ENCODE results near the gene PAX5. TPM values are rescaled to one million over a fixed set of nuclear protein-coding genes. Genes with fewer than 3 reads are reported as not detected.
"Not testable (repeated sequence)": the region's sequence is repeated elsewhere in the genome, so short reads cannot be mapped to it uniquely, and the experiment has no call there.

Gene PAX5
- total RNA-seq, 3 donors from 2014 or later (not counting 1 experiment from before 2014, with no cell fraction given): 1.3 to 2.1 (median 2.0) TPM

GRCh38 chr9:36870960-36871359 is 163.1 kb downstream of the PAX5 start:
- H3K9me3 Mint-ChIP-seq: no peaks in the 10 kb centered on the region
- H3K4me3 ChIP-seq (ENCODE audit: low read length): no peak overlapping the region
- intact Hi-C loops (cut with micrococcal nuclease): loop anchor here (5.0 kb wide), 1 partner anchor 516 kb away; no protein-coding TSS in a partner anchor
- no peaks in the 10 kb centered on the region for H3K36me3 ChIP-seq (ENCODE audit: control insufficient read depth, insufficient read depth, low read length)
- TF ChIP-seq CTCF (IDR thresholded peaks at IDR 0.05): no peak
- DNase-seq: no peak
- no peaks in the 10 kb centered on the region for H3K36me3 Mint-ChIP-seq
- H3K4me1 Mint-ChIP-seq: peaks cover 0 to 5% of the 10 kb centered on the region in 2 donors
- ATAC-seq: no peak
- no peaks in the 10 kb centered on the region for H3K27me3 ChIP-seq (ENCODE audit: control insufficient read depth, insufficient read depth, low read length)
- no peak overlapping the region for H3K4me3 Mint-ChIP-seq
- no peak overlapping the region for H3K27ac ChIP-seq (ENCODE audit: low read length)
- no peaks in the 10 kb centered on the region for H3K9me3 ChIP-seq (ENCODE audit: control insufficient read depth, insufficient read depth, low read length)
- H3K4me1 ChIP-seq (ENCODE audit: control insufficient read depth, insufficient read depth, low read length): no peaks in the 10 kb centered on the region
- no peak overlapping the region for H3K27ac Mint-ChIP-seq
- H3K27me3 Mint-ChIP-seq (ENCODE audit: low read depth in 2 of 2): peaks cover 7 to 16% of the 10 kb centered on the region in 2 donors
- WGBS (ENCODE audit: insufficient coverage): 69% methylated on average over 7 of the region's 7 CpGs

GRCh38 chr9:36869605-36870004 is 164.5 kb downstream of the PAX5 start:
- intact Hi-C loops (cut with micrococcal nuclease): loop anchor here (5.0 kb wide), 1 partner anchor 518 kb away; no protein-coding TSS in a partner anchor
- not testable (repeated sequence) for H3K36me3 ChIP-seq (ENCODE audit: control insufficient read depth, insufficient read depth, low read length); H3K4me3 ChIP-seq (ENCODE audit: low read length); H3K4me1 Mint-ChIP-seq; ATAC-seq; H3K4me3 Mint-ChIP-seq; H3K9me3 ChIP-seq (ENCODE audit: control insufficient read depth, insufficient read depth, low read length); DNase-seq; H3K27ac ChIP-seq (ENCODE audit: low read length); H3K4me1 ChIP-seq (ENCODE audit: control insufficient read depth, insufficient read depth, low read length); H3K36me3 Mint-ChIP-seq; H3K27ac Mint-ChIP-seq; H3K9me3 Mint-ChIP-seq; H3K27me3 ChIP-seq (ENCODE audit: control insufficient read depth, insufficient read depth, low read length)
- WGBS (ENCODE audit: insufficient coverage): 98% methylated on average over 1 of the region's 1 CpG
- peaks cover 10 to 16% of the 10 kb centered on the region in 2 donors for H3K27me3 Mint-ChIP-seq (ENCODE audit: low read depth in 2 of 2)

GRCh38 chr9:36868586-36869282 is 165.3 kb downstream of the PAX5 start:
- Mint-ChIP-seq H3K4me3 (no peak overlapping the region), H3K4me1 (peaks cover 0 to 5% of the 10 kb centered on the region in 2 donors)

More at GRCh38 chr9:36868586-36869282, 165.3 kb downstream of the PAX5 start:
- H3K36me3 ChIP-seq (ENCODE audit: control insufficient read depth, insufficient read depth, low read length): no peaks in the 10 kb centered on the region
- TF ChIP-seq CTCF (IDR thresholded peaks at IDR 0.05): no peak
- H3K27ac ChIP-seq (ENCODE audit: low read length): no peak overlapping the region
- intact Hi-C loops (cut with micrococcal nuclease): no loop called here
- no peak for ATAC-seq
- peaks cover 10 to 16% of the 10 kb centered on the region in 2 donors for H3K27me3 Mint-ChIP-seq (ENCODE audit: low read depth in 2 of 2)
- DNase-seq: no peak
- no peaks in the 10 kb centered on the region for H3K27me3 ChIP-seq (ENCODE audit: control insufficient read depth, insufficient read depth, low read length)
- no peak overlapping the region for H3K4me3 ChIP-seq (ENCODE audit: low read length)
- 85% methylated on average over 11 of the region's 11 CpGs for WGBS (ENCODE audit: insufficient coverage)
- no peaks in the 10 kb centered on the region for H3K36me3 Mint-ChIP-seq
- no peak overlapping the region for H3K27ac Mint-ChIP-seq
- H3K9me3 Mint-ChIP-seq: no peaks in the 10 kb centered on the region
- H3K9me3 ChIP-seq (ENCODE audit: control insufficient read depth, insufficient read depth, low read length): no peaks in the 10 kb centered on the region
- H3K4me1 ChIP-seq (ENCODE audit: control insufficient read depth, insufficient read depth, low read length): no peaks in the 10 kb centered on the region

Measured in natural killer cell (primary cell).